GM15510 (cell line): ENCODE measurements around the gene TTYH3.

ENCODE experiments used
- POLR2A ChIP-seq: IDR thresholded peaks from 3 replicates; pipeline ENCODE4 v1.6.1; 2011; ENCODE audit warnings: borderline replicate concordance; ENCODE audit not compliant: insufficient read length; ENCODE audit errors: extremely low read depth

The TTYH3 gene

GRCh38 chr7:2631946-2632732 is at the start of gene TTYH3:
TTYH3 (plus strand) TSS chr7:2631986; CDS start chr7:2632156, 170 bp downstream.
- no peak for TF ChIP-seq POLR2A

- no peak for TF ChIP-seq POLR2A
Observed at GRCh38 chr7:2582006-2582735, 49.6 kb upstream of the TTYH3 start.

- TF ChIP-seq POLR2A = no peak
Observed at GRCh38 chr7:2583798-2584580, 47.8 kb upstream of the TTYH3 start.

GRCh38 chr7:2585446-2585845 is 46.3 kb upstream of the TTYH3 start:
- no peak for TF ChIP-seq POLR2A

- no peak for TF ChIP-seq POLR2A
Observed at GRCh38 chr7:2586326-2587020, 45.3 kb upstream of the TTYH3 start.

- no peak for TF ChIP-seq POLR2A
Observed at GRCh38 chr7:2587134-2587533, 44.7 kb upstream of the TTYH3 start.

GRCh38 chr7:2587778-2588177 is 44.0 kb upstream of the TTYH3 start:
- TF ChIP-seq POLR2A = no peak

- no peak for TF ChIP-seq POLR2A
Observed at GRCh38 chr7:2589341-2589740, 42.4 kb upstream of the TTYH3 start.

- no peak for TF ChIP-seq POLR2A
Observed at GRCh38 chr7:2592375-2592865, 39.4 kb upstream of the TTYH3 start.

GRCh38 chr7:2593036-2593727 is 38.6 kb upstream of the TTYH3 start:
- TF ChIP-seq POLR2A = no peak

GRCh38 chr7:2594599-2594998 is 37.2 kb upstream of the TTYH3 start:
- TF ChIP-seq POLR2A = no peak

- no peak for TF ChIP-seq POLR2A
Observed at GRCh38 chr7:2595258-2595860, 36.4 kb upstream of the TTYH3 start.

GRCh38 chr7:2596464-2597272 is 35.1 kb upstream of the TTYH3 start:
- TF ChIP-seq POLR2A = no peak
